Measurements from ENCODE around the gene GRIN2C.

- TF ChIP-seq CTCF (IDR thresholded peaks at IDR 0.05; ENCODE audit: insufficient read depth, low read depth, low read length) = no peak
- TF ChIP-seq EZH2 (IDR thresholded peaks at IDR 0.05; ENCODE audit: insufficient read depth, low read length) = no peak
These were observed 16.9 kb downstream of the GRIN2C start for GRCh38 chr17:74842599-74843351.
